Measurements from ENCODE around the gene VPS72. TPM values are rescaled to one million over a fixed set of nuclear protein-coding genes. Genes with fewer than 3 reads are reported as not detected.

VPS72 gene
- 10 to 100 TPM; 29.6 to 47.2 (median 39.6) TPM for total RNA-seq
- 10 to 100 TPM; 24.8 to 33.4 TPM for polyA plus RNA-seq
- long read RNA-seq, donor 1, transcript VPS72-202 (6 exons, 1,527 nt): major isoform, 23 of 27 reads
- long read RNA-seq, donor 1, partial matches to known transcripts: 1 of 27 reads
- long read RNA-seq, donor 1, other reads (novel, unspliced or antisense): 2 of 27 reads
- long read RNA-seq, donor 2, transcript VPS72-202 (6 exons, 1,527 nt): major isoform, 10 of 15 reads
- long read RNA-seq, donor 2, partial matches to known transcripts: 2 of 15 reads
- long read RNA-seq, donor 2, other reads (novel, unspliced or antisense): 3 of 15 reads
- long read RNA-seq, donor 3, transcript VPS72-202 (6 exons, 1,527 nt): major isoform, 16 of 19 reads
- long read RNA-seq, donor 3, partial matches to known transcripts: 1 of 19 reads
- long read RNA-seq, donor 3, other reads (novel, unspliced or antisense): 2 of 19 reads

GRCh38 chr1:151189637-151190445 lies at the start of gene VPS72:
TSS of gene VPS72 (minus strand) at chr1:151190197. CDS start at chr1:151190121, 76 bp downstream.
- peak; percentile 93 to 97 (median 97) for ATAC-seq
- intact Hi-C loops (cut with DNase I): loop anchor here in 5 of 10 donors (10.0 kb wide), 2 partner anchors 155 to 215 kb away; partner anchors contain the start of gene RFX5 (in 5 of the 5)

GRCh38 chr1:151238467-151238739 lies 48.4 kb upstream of the VPS72 start:
- Histone ChIP-seq H3K36me3 (peaks cover 0 to 100% (median 83%) of the 10 kb centered on the region in 9 donors), H3K4me1 (peaks cover 0 to 5% (median 0%) of the 10 kb centered on the region in 9 donors), H3K27me3 (no peaks in the 10 kb centered on the region), H3K4me3 (no peak overlapping the region), H3K27ac (peak overlapping the region in 1 of 10 donors; percentile 2), H3K9me3 (no peaks in the 10 kb centered on the region)
- intact Hi-C loops (cut with DNase I): no loop called here
- DNase-seq: no peak
- no peak for TF ChIP-seq CTCF (IDR thresholded peaks at IDR 0.05)
- WGBS, 2 donors: 40 to 43% methylated on average over 1 of the region's 1 CpG
- peak in 1 of 8 donors; percentile 76 for ATAC-seq

More at GRCh38 chr1:151189637-151190445, at the start of gene VPS72:
- peaks cover 0 to 12% (median 8%) of the 10 kb centered on the region in 9 donors for H3K36me3 ChIP-seq
- peak in 1 of 9 donors; percentile 27 for TF ChIP-seq CTCF (IDR thresholded peaks at IDR 0.05)
- WGBS, 2 donors: 0 to 1% methylated on average over 42 of the region's 42 CpGs
- H3K4me1 ChIP-seq: peaks cover 0 to 32% (median 22%) of the 10 kb centered on the region in 9 donors
- peak within 1 kb of the TSS; percentile 52 to 92 (median 71) for H3K4me3 ChIP-seq
- H3K27ac ChIP-seq: peak within 1 kb of the TSS; percentile 38 to 92 (median 80)
- DNase-seq: peak; percentile 81 to 88
- H3K27me3 ChIP-seq: no peaks in the 10 kb centered on the region
- H3K9me3 ChIP-seq: no peaks in the 10 kb centered on the region

- Histone ChIP-seq H3K27me3 (no peaks in the 10 kb centered on the region), H3K4me3 (no peak overlapping the region), H3K36me3 (peaks cover 0 to 100% (median 83%) of the 10 kb centered on the region in 9 donors), H3K9me3 (no peaks in the 10 kb centered on the region), H3K4me1 (peaks cover 0 to 5% (median 0%) of the 10 kb centered on the region in 9 donors), H3K27ac (peak overlapping the region in 1 of 10 donors; percentile 2)
- 85 to 89% methylated on average over 4 of the region's 4 CpGs for WGBS, 2 donors
- intact Hi-C loops (cut with DNase I): no loop called here
- no peak for DNase-seq
- ATAC-seq: no peak
- no peak for TF ChIP-seq CTCF (IDR thresholded peaks at IDR 0.05)
Observed at GRCh38 chr1:151237678-151238466, 47.9 kb upstream of the VPS72 start.

All from heart right ventricle (tissue), 16 donors.